HepG2 (cell line): ENCODE results near the gene ABHD1. TPM values are rescaled to one million over a fixed set of nuclear protein-coding genes. Genes with fewer than 3 reads are reported as not detected.

ENCODE experiments used
- MAFK ChIP-seq, 2 experiments: IDR thresholded peaks in 1 of 2; conservative IDR thresholded peaks in 1 of 2; 2 replicates each; pipeline ENCODE4 v1.6.1; 2011; ENCODE audit warnings: improper control_type of control experiment in 2 of 2, low read length in 2 of 2
- NBN ChIP-seq: fragments of 450-650 bp; conservative IDR thresholded peaks from 2 replicates; pipeline ENCODE4 v1.6.1; 2017
- RAD51 ChIP-seq: fragments of 450-650 bp; IDR thresholded peaks from 2 replicates; pipeline ENCODE4 v1.6.1; 2016; ENCODE audit warnings: borderline replicate concordance
- RARA ChIP-seq: IDR thresholded peaks from 2 replicates; pipeline ENCODE4 v1.6.1; 2016; ENCODE audit warnings: missing genetic modification reagents, missing compliant biosample characterization
- SALL2 ChIP-seq: sonication (generic); formaldehyde crosslinking; IDR thresholded peaks from 2 replicates; pipeline ENCODE4 v1.8.1; 2023; ENCODE audit warnings: mild to moderate bottlenecking, missing genetic modification reagents, inconsistent platforms
- SP4 ChIP-seq: sonication (generic); formaldehyde crosslinking; IDR thresholded peaks from 2 replicates; pipeline ENCODE4 v1.8.1; 2023; ENCODE audit warnings: mild to moderate bottlenecking, missing genetic modification reagents
- STAT5B ChIP-seq: sonication (generic); formaldehyde crosslinking; IDR thresholded peaks from 2 replicates; pipeline ENCODE4 v1.4.0; 2020; ENCODE audit warnings: missing genetic modification reagents
- ZKSCAN1 ChIP-seq: fragments of 150-350 bp; IDR thresholded peaks from 2 replicates; pipeline ENCODE4 v1.6.1; 2014; ENCODE audit warnings: low read length
- ZNF142 ChIP-seq: sonication (generic); formaldehyde crosslinking; IDR thresholded peaks from 2 replicates; pipeline ENCODE4 v1.4.0; 2020; ENCODE audit warnings: missing genetic modification reagents
- ZNF382 ChIP-seq: sonication (generic); formaldehyde crosslinking; IDR thresholded peaks from 2 replicates; pipeline ENCODE4 v1.5.0; 2020; ENCODE audit warnings: missing genetic modification reagents, mild to moderate bottlenecking, borderline replicate concordance
- ZNF639 ChIP-seq: conservative IDR thresholded peaks from 2 replicates; pipeline ENCODE4 v1.6.1; 2018; ENCODE audit warnings: missing genetic modification reagents
- polyA plus RNA-seq, 8 experiments: library from polyadenylated mRNA; depleted of rRNA in 3 of 8; stranded (reverse) in 7 of 8; unstranded in 1 of 8; fragments of >200 nt; fragmentation: Illumina TruSeq in 4 of 8; extraction: Trizol in 4 of 8; gene quantifications; 2 replicates each; pipeline versions ENCODE4 v1.2.1 to v1.2.3, GENCODE V29; 2011 to 2016; ENCODE audit warnings: low read depth in 4 of 8, missing spikeins in 1 of 8, mixed read lengths in 1 of 8; ENCODE audit not compliant: insufficient read depth in 1 of 8
- total RNA-seq, 5 experiments: library from RNA; depleted of rRNA; stranded (reverse); fragments of >200 nt; fragmentation: Illumina TruSeq; extraction: Trizol; gene quantifications; 2 replicates each; pipeline ENCODE4 v1.2.3, GENCODE V29; 2016; ENCODE audit warnings: low read depth in 1 of 5
- TF ChIP-seq, protein P1 (sequence below): sonication (generic); formaldehyde crosslinking; IDR thresholded peaks from 2 replicates; pipeline ENCODE4 v1.8.0; 2022; ENCODE audit warnings: mild to moderate bottlenecking, missing genetic modification reagents, borderline replicate concordance
- TF ChIP-seq, protein P2 (sequence below): sonication (generic); formaldehyde crosslinking; IDR thresholded peaks from 2 replicates; pipeline ENCODE4 v1.9.0; 2021; ENCODE audit warnings: missing genetic modification reagents, mild to moderate bottlenecking, borderline replicate concordance
- TF ChIP-seq, protein P3 (sequence below): sonication (generic); formaldehyde crosslinking; IDR thresholded peaks from 2 replicates; pipeline ENCODE4 v1.4.0; 2020; ENCODE audit warnings: missing genetic modification reagents

The ABHD1 gene
- total and polyA plus RNA-seq, 2 of the 13 experiments (the other 11 are each of a cell fraction or from before 2014, with no cell fraction given), result 0.04 to 0.81 TPM

GRCh38 chr2:27177441-27178351 lies 54.1 kb downstream of the ABHD1 start (continued):
- TF ChIP-seq, protein P1, sequence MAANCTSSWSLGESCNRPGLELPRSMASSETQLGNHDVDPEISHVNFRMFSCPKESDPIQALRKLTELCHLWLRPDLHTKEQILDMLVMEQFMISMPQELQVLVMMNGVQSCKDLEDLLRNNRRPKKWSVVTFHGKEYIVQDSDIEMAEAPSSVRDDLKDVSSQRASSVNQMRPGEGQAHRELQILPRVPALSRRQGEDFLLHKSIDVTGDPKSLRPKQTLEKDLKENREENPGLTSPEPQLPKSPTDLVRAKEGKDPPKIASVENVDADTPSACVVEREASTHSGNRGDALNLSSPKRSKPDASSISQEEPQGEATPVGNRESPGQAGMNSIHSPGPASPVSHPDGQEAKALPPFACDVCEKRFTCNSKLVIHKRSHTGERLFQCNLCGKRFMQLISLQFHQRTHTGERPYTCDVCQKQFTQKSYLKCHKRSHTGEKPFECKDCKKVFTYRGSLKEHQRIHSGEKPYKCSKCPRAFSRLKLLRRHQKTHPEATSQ (CRISPR knock-in tag), result no peak; the same call in 1 of the 2 replicates
- TF ChIP-seq RAD51 (no peak), ZNF639 (peak; percentile 51; the same call in 1 of the 2 replicates), SALL2 (peak; percentile 59), ZNF382 (CRISPR knock-in tag) (no peak), MAFK (conservative IDR thresholded peaks at IDR 0.05 in 1 of 2, IDR thresholded peaks at IDR 0.05 in 1 of 2; ENCODE audit: low read length in 2 of 2) (peak in 1 of 2 experiments; percentile 35; a peak in 3 of 4 replicates), NBN (no peak), ZKSCAN1 (0 out of 2 replicates have a peak, but pooled peaks have one; percentile 56), RARA (CRISPR knock-in tag) (peak; percentile 97), STAT5B (CRISPR knock-in tag) (peak; percentile 59; the same call in 1 of the 2 replicates), SP4 (CRISPR knock-in tag) (no peak), ZNF142 (CRISPR knock-in tag) (no peak)
- TF ChIP-seq, protein P2, sequence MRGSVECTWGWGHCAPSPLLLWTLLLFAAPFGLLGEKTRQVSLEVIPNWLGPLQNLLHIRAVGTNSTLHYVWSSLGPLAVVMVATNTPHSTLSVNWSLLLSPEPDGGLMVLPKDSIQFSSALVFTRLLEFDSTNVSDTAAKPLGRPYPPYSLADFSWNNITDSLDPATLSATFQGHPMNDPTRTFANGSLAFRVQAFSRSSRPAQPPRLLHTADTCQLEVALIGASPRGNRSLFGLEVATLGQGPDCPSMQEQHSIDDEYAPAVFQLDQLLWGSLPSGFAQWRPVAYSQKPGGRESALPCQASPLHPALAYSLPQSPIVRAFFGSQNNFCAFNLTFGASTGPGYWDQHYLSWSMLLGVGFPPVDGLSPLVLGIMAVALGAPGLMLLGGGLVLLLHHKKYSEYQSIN, result no peak
- TF ChIP-seq, protein P3, sequence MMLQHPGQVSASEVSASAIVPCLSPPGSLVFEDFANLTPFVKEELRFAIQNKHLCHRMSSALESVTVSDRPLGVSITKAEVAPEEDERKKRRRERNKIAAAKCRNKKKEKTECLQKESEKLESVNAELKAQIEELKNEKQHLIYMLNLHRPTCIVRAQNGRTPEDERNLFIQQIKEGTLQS (CRISPR knock-in tag), result peak; percentile 76; the same call in 1 of the 2 replicates
